OCI-LY7 (cell line): ENCODE measurements around the gene LRRC42. TPM values are rescaled to one million over a fixed set of nuclear protein-coding genes. Genes with fewer than 3 reads are reported as not detected.

Experiments
- BruUV-seq: library from RNA; stranded (reverse); fragments of 400-500 nt; replicated peaks from 2 replicates; lab custom pipeline; 2021; lab: Mats Ljungman, UMichigan
- CTCF ChIA-PET: fragments of 300-600 bp; sonication (Branson Sonifier 250); formaldehyde crosslinking; loops from one replicate; lab custom pipeline; 2022; ENCODE audit warnings: antibody characterized with exemption; ENCODE audit not compliant: unreplicated experiment; lab: Charles Lee
- POLR2A ChIA-PET: fragments of 300-600 bp; sonication (Branson Sonifier 250); formaldehyde crosslinking; loops from one replicate; lab custom pipeline; 2022; ENCODE audit warnings: antibody characterized with exemption; lab: Charles Lee
- DNase-seq: peaks from one replicate; pipeline ENCODE4 v3.0.0-alpha.2; 2015; ENCODE audit warnings: low spot score
- H2AFZ ChIP-seq: fragments of 200-600 bp; sonication (generic), shearing (Covaris generic); 2 replicates; pipeline ENCODE4 v1.6.1; 2014; ENCODE audit warnings: mild to moderate bottlenecking, antibody characterized with exemption, low read length, moderate library complexity
- H3K27ac ChIP-seq: fragments of 200-600 bp; sonication (generic); 2 replicates; pipeline ENCODE4 v1.5.1; 2014; ENCODE audit warnings: mixed run types, low read depth, mild to moderate bottlenecking, moderate library complexity, low read length, inconsistent platforms; ENCODE audit not compliant: poor library complexity, severe bottlenecking
- H3K36me3 ChIP-seq: fragments of 200-600 bp; sonication (generic); 2 replicates; pipeline ENCODE4 v1.6.1; 2014; ENCODE audit warnings: mild to moderate bottlenecking, antibody characterized with exemption, low read length, moderate library complexity, mixed read lengths; ENCODE audit not compliant: insufficient read depth
- H3K4me1 ChIP-seq: fragments of 200-600 bp; sonication (generic); 2 replicates; pipeline ENCODE4 v1.5.1; 2014; ENCODE audit warnings: mild to moderate bottlenecking, low read length; ENCODE audit not compliant: insufficient read depth, poor library complexity, severe bottlenecking
- H3K4me2 ChIP-seq: fragments of 200-600 bp; sonication (generic); 2 replicates; pipeline ENCODE4 v1.6.1; 2014; ENCODE audit warnings: mild to moderate bottlenecking, low read length
- H3K4me3 ChIP-seq: fragments of 200-600 bp; sonication (generic); 2 replicates; pipeline ENCODE4 v1.5.1; 2014; ENCODE audit warnings: mild to moderate bottlenecking, low read depth, low read length; ENCODE audit not compliant: poor library complexity, severe bottlenecking
- H3K79me2 ChIP-seq: fragments of 200-600 bp; sonication (generic); 2 replicates; pipeline ENCODE4 v1.6.1; 2016; ENCODE audit warnings: low read depth, mild to moderate bottlenecking, low read length, moderate library complexity, mixed read lengths; ENCODE audit not compliant: insufficient read depth
- H3K9me2 ChIP-seq: fragments of 200-600 bp; sonication (generic); 2 replicates; pipeline ENCODE4 v1.6.1; 2016; ENCODE audit warnings: mild to moderate bottlenecking, low read length, mixed read lengths; ENCODE audit not compliant: insufficient read depth
- H3K9me3 ChIP-seq: fragments of 200-600 bp; sonication (generic); 2 replicates; pipeline ENCODE4 v1.6.1; 2014; ENCODE audit warnings: mild to moderate bottlenecking, mixed run types, low read length, mixed read lengths
- H4K20me1 ChIP-seq: fragments of 200-600 bp; sonication (generic); 2 replicates; pipeline ENCODE4 v1.6.1; 2014; ENCODE audit warnings: mild to moderate bottlenecking, antibody characterized with exemption, low read length, moderate library complexity, mixed read lengths; ENCODE audit not compliant: insufficient read depth
- CTCF ChIP-seq: fragments of 200-600 bp; sonication (generic); conservative IDR thresholded peaks from 2 replicates; pipeline ENCODE4 v1.5.1; 2014; ENCODE audit warnings: mild to moderate bottlenecking, antibody characterized with exemption, low read length, moderate library complexity, mixed read lengths
- EZH2phosphoT487 ChIP-seq: fragments of 200-600 bp; sonication (generic); IDR thresholded peaks from 2 replicates; pipeline ENCODE4 v1.6.1; 2018; ENCODE audit warnings: low read depth, borderline replicate concordance, mild to moderate bottlenecking, mixed run types, antibody characterized with exemption, low read length, moderate library complexity, mixed read lengths
- intact Hi-C: fragments of 100-400 bp; cut with micrococcal nuclease; formaldehyde crosslinking; loops from one replicate; pipeline ENCODE4 v1.10.0; 2022; ENCODE audit not compliant: unreplicated experiment
- total RNA-seq, 2 experiments: library from RNA; depleted of rRNA in 1 of 2; stranded (reverse); fragments of >200 nt in 1 of 2; shearing (Covaris generic) in 1 of 2; gene quantifications; 2 replicates each; pipeline ENCODE4 v1.2.3, GENCODE V29; 2014 to 2022

The LRRC42 gene
- total RNA-seq, 2 experiments from 2014 or later: 17.5 to 18.5 TPM

- ChIA-PET POLR2A (interaction anchor here (1.2 kb wide), 1 partner anchor 66 kb away, joined by 3 read pairs; no protein-coding TSS in a partner anchor), CTCF (no interaction called here)
- Histone ChIP-seq H3K9me2 (no peaks in the 10 kb centered on the region), H3K36me3 (no peaks in the 10 kb centered on the region), H4K20me1 (no peaks in the 10 kb centered on the region), H3K4me3 (no peak overlapping the region), H2AFZ (no peak overlapping the region), H3K4me1 (no peaks in the 10 kb centered on the region), H3K9me3 (no peaks in the 10 kb centered on the region), H3K4me2 (no peak overlapping the region), H3K79me2 (no peaks in the 10 kb centered on the region), H3K27ac (no peak overlapping the region)
- no peak for TF ChIP-seq EZH2phosphoT487
- TF ChIP-seq CTCF: no peak
- intact Hi-C loops: no loop called here
- DNase-seq: no peak
- BruUV-seq: no TSS peak
These were observed 67.4 kb downstream of the LRRC42 start for GRCh38 chr1:54013393-54014008.

- no peak for DNase-seq
- no peaks in the 10 kb centered on the region for H3K4me1 ChIP-seq
- TF ChIP-seq EZH2phosphoT487: no peak
- no peak for TF ChIP-seq CTCF
- H3K79me2 ChIP-seq: no peaks in the 10 kb centered on the region
- H4K20me1 ChIP-seq: no peaks in the 10 kb centered on the region
- intact Hi-C loops: no loop called here
- H3K9me3 ChIP-seq: no peaks in the 10 kb centered on the region
- no peak overlapping the region for H3K4me2 ChIP-seq
- H3K36me3 ChIP-seq: no peaks in the 10 kb centered on the region
- H3K9me2 ChIP-seq: no peaks in the 10 kb centered on the region
- CTCF ChIA-PET: interaction anchor here (0.7 kb wide), 1 partner anchor 113 kb away, joined by 3 read pairs; no protein-coding TSS in a partner anchor
- H2AFZ ChIP-seq: no peak overlapping the region
- no TSS peak for BruUV-seq
- H3K27ac ChIP-seq: no peak overlapping the region
- POLR2A ChIA-PET: interaction anchor here (1.1 to 1.2 kb wide), 2 partner anchors 10 to 66 kb away, joined by 3 to 4 read pairs; no protein-coding TSS in a partner anchor
- H3K4me3 ChIP-seq: no peak overlapping the region
These were observed 68.0 kb downstream of the LRRC42 start for GRCh38 chr1:54014009-54014629.
